HepG2 (cell line): ENCODE measurements around the gene CCDC116. TPM values are rescaled to one million over a fixed set of nuclear protein-coding genes. Genes with fewer than 3 reads are reported as not detected.

Experiments
- BCL3 ChIP-seq: sonication (generic); formaldehyde crosslinking; IDR thresholded peaks from 2 replicates; pipeline ENCODE4 v1.5.1; 2020; ENCODE audit warnings: mild to moderate bottlenecking, missing genetic modification reagents, moderate library complexity
- DRAP1 ChIP-seq: IDR thresholded peaks from 2 replicates; pipeline ENCODE4 v1.6.1; 2016; ENCODE audit warnings: missing genetic modification reagents, missing compliant biosample characterization
- HNF4G ChIP-seq, 2 experiments: sonication (generic) in 1 of 2; formaldehyde crosslinking in 1 of 2; IDR thresholded peaks; 2 replicates each; pipeline versions ENCODE4 v1.4.0 to v1.6.1; 2011 to 2020; ENCODE audit warnings: borderline replicate concordance in 2 of 2, low read depth in 2 of 2, mild to moderate bottlenecking in 2 of 2, low read length in 1 of 2, missing genetic modification reagents in 1 of 2, moderate library complexity in 1 of 2
- JDP2 ChIP-seq: sonication (generic); formaldehyde crosslinking; IDR thresholded peaks from 2 replicates; pipeline ENCODE4 v1.8.1; 2022; ENCODE audit warnings: missing genetic modification reagents, borderline replicate concordance
- SOX13 ChIP-seq, 3 experiments: fragments of 450-650 bp in 1 of 3; sonication (generic) in 1 of 3; formaldehyde crosslinking in 1 of 3; IDR thresholded peaks in 2 of 3; conservative IDR thresholded peaks in 1 of 3; 2 replicates each; pipeline versions ENCODE4 v1.5.0 to v1.6.1; 2016 to 2020; ENCODE audit warnings: antibody characterized with exemption in 1 of 3, mild to moderate bottlenecking in 1 of 3, missing compliant biosample characterization in 1 of 3, missing genetic modification reagents in 1 of 3, moderate library complexity in 1 of 3
- TCF7L2 ChIP-seq: IDR thresholded peaks from 2 replicates; pipeline ENCODE4 v1.6.1; 2011; ENCODE audit warnings: mild to moderate bottlenecking, low read depth, low read length, moderate library complexity
- ZBTB49 ChIP-seq: sonication (generic); formaldehyde crosslinking; IDR thresholded peaks from 2 replicates; pipeline ENCODE4 v1.4.0; 2020; ENCODE audit warnings: missing genetic modification reagents, borderline replicate concordance
- ZNF136 ChIP-seq: sonication (generic); formaldehyde crosslinking; IDR thresholded peaks from 2 replicates; pipeline ENCODE4 v1.8.1; 2022; ENCODE audit warnings: low read depth, mild to moderate bottlenecking, moderate library complexity, missing genetic modification reagents
- ZNF30 ChIP-seq: sonication (generic); formaldehyde crosslinking; IDR thresholded peaks from 2 replicates; pipeline ENCODE4 v1.5.0; 2020; ENCODE audit warnings: mild to moderate bottlenecking, missing genetic modification reagents
- ZNF382 ChIP-seq: sonication (generic); formaldehyde crosslinking; IDR thresholded peaks from 2 replicates; pipeline ENCODE4 v1.5.0; 2020; ENCODE audit warnings: missing genetic modification reagents, mild to moderate bottlenecking, borderline replicate concordance
- ZNF496 ChIP-seq: sonication (generic); formaldehyde crosslinking; IDR thresholded peaks from 2 replicates; pipeline ENCODE4 v1.8.1; 2023; ENCODE audit warnings: mild to moderate bottlenecking, moderate library complexity, missing genetic modification reagents; ENCODE audit not compliant: insufficient replicate concordance
- ZNF598 ChIP-seq: sonication (generic); formaldehyde crosslinking; IDR thresholded peaks from 2 replicates; pipeline ENCODE4 v1.5.1; 2020; ENCODE audit warnings: mild to moderate bottlenecking, missing genetic modification reagents, borderline replicate concordance
- ZNF7 ChIP-seq: IDR thresholded peaks from 2 replicates; pipeline ENCODE4 v1.6.1; 2016; ENCODE audit warnings: missing biosample characterization, missing genetic modification reagents
- ZNF75D ChIP-seq: sonication (generic); formaldehyde crosslinking; IDR thresholded peaks from 2 replicates; pipeline ENCODE4 v1.8.1; 2023; ENCODE audit warnings: missing genetic modification reagents, mild to moderate bottlenecking, borderline replicate concordance
- ZNF781 ChIP-seq: sonication (generic); formaldehyde crosslinking; IDR thresholded peaks from 2 replicates; pipeline ENCODE4 v1.5.1; 2020; ENCODE audit warnings: borderline replicate concordance, mild to moderate bottlenecking, missing genetic modification reagents; ENCODE audit errors: not compliant biosample characterization
- polyA plus RNA-seq, 8 experiments: library from polyadenylated mRNA; depleted of rRNA in 3 of 8; stranded (reverse) in 7 of 8; unstranded in 1 of 8; fragments of >200 nt; fragmentation: Illumina TruSeq in 4 of 8; extraction: Trizol in 4 of 8; gene quantifications; 2 replicates each; pipeline versions ENCODE4 v1.2.1 to v1.2.3, GENCODE V29; 2011 to 2016; ENCODE audit warnings: low read depth in 4 of 8, missing spikeins in 1 of 8, mixed read lengths in 1 of 8; ENCODE audit not compliant: insufficient read depth in 1 of 8
- total RNA-seq, 5 experiments: library from RNA; depleted of rRNA; stranded (reverse); fragments of >200 nt; fragmentation: Illumina TruSeq; extraction: Trizol; gene quantifications; 2 replicates each; pipeline ENCODE4 v1.2.3, GENCODE V29; 2016; ENCODE audit warnings: low read depth in 1 of 5
- TF ChIP-seq, protein P1 (sequence below): sonication (generic); formaldehyde crosslinking; IDR thresholded peaks from 2 replicates; pipeline ENCODE4 v1.4.0; 2020; ENCODE audit warnings: missing genetic modification reagents, mild to moderate bottlenecking, borderline replicate concordance
- TF ChIP-seq, protein P2 (sequence below): sonication (generic); formaldehyde crosslinking; IDR thresholded peaks from 2 replicates; pipeline ENCODE4 v1.5.1; 2020; ENCODE audit warnings: missing genetic modification reagents, mild to moderate bottlenecking, borderline replicate concordance

CCDC116 gene
- total and polyA plus RNA-seq, 2 of the 13 experiments (the other 11 are each of a cell fraction or from before 2014, with no cell fraction given) = 0.15 to 0.33 TPM

GRCh38 chr22:21641789-21642583, 9.4 kb downstream of the CCDC116 start, which contains the start of gene SDF2L1 (continued):
- TF ChIP-seq ZNF136 (CRISPR knock-in tag) (no peak), ZNF7 (CRISPR knock-in tag) (no peak), TCF7L2 (no peak), ZNF496 (CRISPR knock-in tag) (no peak), SOX13 (IDR thresholded peaks at IDR 0.05) (no peak), SOX13 (CRISPR knock-in tag; conservative IDR thresholded peaks at IDR 0.05 in 1 of 2, IDR thresholded peaks at IDR 0.05 in 1 of 2) (no peak), BCL3 (CRISPR knock-in tag) (no peak), ZNF30 (CRISPR knock-in tag) (no peak), DRAP1 (peak; percentile 48), ZNF382 (CRISPR knock-in tag) (no peak), ZNF75D (no peak), ZNF598 (no peak; the same call in 1 of the 2 replicates), HNF4G (IDR thresholded peaks at IDR 0.05; ENCODE audit: borderline replicate concordance, low read depth, low read length) (no peak), HNF4G (CRISPR knock-in tag; IDR thresholded peaks at IDR 0.05; ENCODE audit: borderline replicate concordance, low read depth) (no peak), ZBTB49 (CRISPR knock-in tag) (no peak), ZNF781 (CRISPR knock-in tag) (no peak), JDP2 (CRISPR knock-in tag) (no peak)
- TF ChIP-seq, protein P1, sequence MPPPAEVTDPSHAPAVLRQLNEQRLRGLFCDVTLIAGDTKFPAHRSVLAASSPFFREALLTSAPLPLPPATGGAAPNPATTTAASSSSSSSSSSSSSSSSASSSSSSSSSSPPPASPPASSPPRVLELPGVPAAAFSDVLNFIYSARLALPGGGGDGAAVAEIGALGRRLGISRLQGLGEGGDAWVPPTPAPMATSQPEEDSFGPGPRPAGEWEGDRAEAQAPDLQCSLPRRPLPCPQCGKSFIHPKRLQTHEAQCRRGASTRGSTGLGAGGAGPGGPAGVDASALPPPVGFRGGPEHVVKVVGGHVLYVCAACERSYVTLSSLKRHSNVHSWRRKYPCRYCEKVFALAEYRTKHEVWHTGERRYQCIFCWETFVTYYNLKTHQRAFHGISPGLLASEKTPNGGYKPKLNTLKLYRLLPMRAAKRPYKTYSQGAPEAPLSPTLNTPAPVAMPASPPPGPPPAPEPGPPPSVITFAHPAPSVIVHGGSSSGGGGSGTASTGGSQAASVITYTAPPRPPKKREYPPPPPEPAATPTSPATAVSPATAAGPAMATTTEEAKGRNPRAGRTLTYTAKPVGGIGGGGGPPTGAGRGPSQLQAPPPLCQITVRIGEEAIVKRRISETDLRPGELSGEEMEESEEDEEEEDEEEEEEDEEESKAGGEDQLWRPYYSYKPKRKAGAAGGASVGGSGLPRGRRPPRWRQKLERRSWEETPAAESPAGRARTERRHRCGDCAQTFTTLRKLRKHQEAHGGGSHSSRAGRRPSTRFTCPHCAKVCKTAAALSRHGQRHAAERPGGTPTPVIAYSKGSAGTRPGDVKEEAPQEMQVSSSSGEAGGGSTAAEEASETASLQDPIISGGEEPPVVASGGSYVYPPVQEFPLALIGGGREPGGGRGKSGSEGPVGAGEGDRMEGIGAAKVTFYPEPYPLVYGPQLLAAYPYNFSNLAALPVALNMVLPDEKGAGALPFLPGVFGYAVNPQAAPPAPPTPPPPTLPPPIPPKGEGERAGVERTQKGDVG (CRISPR knock-in tag) = no peak
- TF ChIP-seq, protein P2, sequence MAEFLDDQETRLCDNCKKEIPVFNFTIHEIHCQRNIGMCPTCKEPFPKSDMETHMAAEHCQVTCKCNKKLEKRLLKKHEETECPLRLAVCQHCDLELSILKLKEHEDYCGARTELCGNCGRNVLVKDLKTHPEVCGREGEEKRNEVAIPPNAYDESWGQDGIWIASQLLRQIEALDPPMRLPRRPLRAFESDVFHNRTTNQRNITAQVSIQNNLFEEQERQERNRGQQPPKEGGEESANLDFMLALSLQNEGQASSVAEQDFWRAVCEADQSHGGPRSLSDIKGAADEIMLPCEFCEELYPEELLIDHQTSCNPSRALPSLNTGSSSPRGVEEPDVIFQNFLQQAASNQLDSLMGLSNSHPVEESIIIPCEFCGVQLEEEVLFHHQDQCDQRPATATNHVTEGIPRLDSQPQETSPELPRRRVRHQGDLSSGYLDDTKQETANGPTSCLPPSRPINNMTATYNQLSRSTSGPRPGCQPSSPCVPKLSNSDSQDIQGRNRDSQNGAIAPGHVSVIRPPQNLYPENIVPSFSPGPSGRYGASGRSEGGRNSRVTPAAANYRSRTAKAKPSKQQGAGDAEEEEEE (CRISPR knock-in tag) = no peak
